Measurements from ENCODE around the gene INA. TPM values are rescaled to one million over a fixed set of nuclear protein-coding genes. Genes with fewer than 3 reads are reported as not detected.

The INA gene
- total and polyA plus RNA-seq, 4 donors = 0.04 to 0.31 (median 0.11) TPM

- Histone ChIP-seq H3K27me3 (ENCODE audit: control insufficient read depth in 3 of 3, insufficient read depth in 3 of 3, low read length in 2 of 3) (peaks cover 28 to 39% (median 32%) of the 10 kb centered on the region in 3 donors), H3K9me3 (ENCODE audit: control insufficient read depth in 4 of 4, insufficient read depth in 3 of 4, low read length in 3 of 4) (peaks cover 0 to 12% (median 0%) of the 10 kb centered on the region in 4 donors), H3K27ac (ENCODE audit: low read depth in 1 of 2, low read length in 1 of 2) (no peak overlapping the region), H3K36me3 (ENCODE audit: control insufficient read depth in 4 of 4, insufficient read depth in 4 of 4, low read length in 4 of 4) (no peaks in the 10 kb centered on the region), H3K4me3 (no peak overlapping the region), H3K4me1 (ENCODE audit: control insufficient read depth in 5 of 5, insufficient read depth in 5 of 5, low read length in 5 of 5) (peaks cover 0 to 14% (median 0%) of the 10 kb centered on the region in 5 donors), H3K9ac (ENCODE audit: insufficient read depth in 1 of 2, low read length in 2 of 2) (no peak overlapping the region)
- DNase-seq = no peak
- ATAC-seq (ENCODE audit: insufficient read depth, low FRiP score) = no peak
- TF ChIP-seq CTCF (IDR thresholded peaks at IDR 0.05; ENCODE audit: control extremely low read depth, extremely low read depth) = no peak
- 69 to 73% methylated on average over 3 of the region's 3 CpGs for WGBS, 2 donors
Observed at GRCh38 chr10:103280031-103280430, 3.1 kb downstream of the INA start.

- peaks cover 0 to 14% (median 0%) of the 10 kb centered on the region in 5 donors for H3K4me1 ChIP-seq (ENCODE audit: control insufficient read depth in 5 of 5, insufficient read depth in 5 of 5, low read length in 5 of 5)
- no peak overlapping the region for H3K4me3 ChIP-seq
- 88 to 89% methylated on average over 2 of the region's 2 CpGs for WGBS, 2 donors
- no peak overlapping the region for H3K9ac ChIP-seq (ENCODE audit: insufficient read depth in 1 of 2, low read length in 2 of 2)
- no peak for DNase-seq
- no peak for TF ChIP-seq CTCF (IDR thresholded peaks at IDR 0.05; ENCODE audit: control extremely low read depth, extremely low read depth)
- H3K27me3 ChIP-seq (ENCODE audit: control insufficient read depth in 3 of 3, insufficient read depth in 3 of 3, low read length in 2 of 3) = peaks cover 25 to 34% (median 27%) of the 10 kb centered on the region in 3 donors
- H3K9me3 ChIP-seq (ENCODE audit: control insufficient read depth in 4 of 4, insufficient read depth in 3 of 4, low read length in 3 of 4) = peaks cover 0 to 12% (median 0%) of the 10 kb centered on the region in 4 donors
- no peak overlapping the region for H3K27ac ChIP-seq (ENCODE audit: low read depth in 1 of 2, low read length in 1 of 2)
- ATAC-seq (ENCODE audit: insufficient read depth, low FRiP score) = no peak
- no peaks in the 10 kb centered on the region for H3K36me3 ChIP-seq (ENCODE audit: control insufficient read depth in 4 of 4, insufficient read depth in 4 of 4, low read length in 4 of 4)
Observed at GRCh38 chr10:103280506-103280905, 3.6 kb downstream of the INA start.

GRCh38 chr10:103281753-103282152, 4.8 kb downstream of the INA start:
- WGBS, 2 donors = 3 to 4% methylated on average over 14 of the region's 14 CpGs
- DNase-seq (peak; percentile 40 to 67 (median 59)), ATAC-seq (ENCODE audit: insufficient read depth, low FRiP score) (no peak)
- Histone ChIP-seq H3K9me3 (ENCODE audit: control insufficient read depth in 4 of 4, insufficient read depth in 3 of 4, low read length in 3 of 4) (peaks cover 0 to 12% (median 0%) of the 10 kb centered on the region in 4 donors), H3K27ac (ENCODE audit: low read depth in 1 of 2, low read length in 1 of 2) (no peak overlapping the region), H3K27me3 (ENCODE audit: control insufficient read depth in 3 of 3, insufficient read depth in 3 of 3, low read length in 2 of 3) (peaks cover 15 to 25% (median 22%) of the 10 kb centered on the region in 3 donors), H3K4me1 (ENCODE audit: control insufficient read depth in 5 of 5, insufficient read depth in 5 of 5, low read length in 5 of 5) (peaks cover 0 to 13% (median 0%) of the 10 kb centered on the region in 5 donors), H3K9ac (ENCODE audit: insufficient read depth in 1 of 2, low read length in 2 of 2) (no peak overlapping the region), H3K36me3 (ENCODE audit: control insufficient read depth in 4 of 4, insufficient read depth in 4 of 4, low read length in 4 of 4) (no peaks in the 10 kb centered on the region), H3K4me3 (no peak overlapping the region)
- TF ChIP-seq CTCF (IDR thresholded peaks at IDR 0.05; ENCODE audit: control extremely low read depth, extremely low read depth) = no peak

- peak in 1 of 3 donors; percentile 10 for DNase-seq
- Histone ChIP-seq H3K27me3 (ENCODE audit: control insufficient read depth in 3 of 3, insufficient read depth in 3 of 3, low read length in 2 of 3) (peaks cover 12 to 21% (median 19%) of the 10 kb centered on the region in 3 donors), H3K4me3 (no peak overlapping the region), H3K27ac (ENCODE audit: low read depth in 1 of 2, low read length in 1 of 2) (no peak overlapping the region), H3K9me3 (ENCODE audit: control insufficient read depth in 4 of 4, insufficient read depth in 3 of 4, low read length in 3 of 4) (peaks cover 0 to 4% (median 0%) of the 10 kb centered on the region in 4 donors), H3K9ac (ENCODE audit: insufficient read depth in 1 of 2, low read length in 2 of 2) (no peak overlapping the region), H3K36me3 (ENCODE audit: control insufficient read depth in 4 of 4, insufficient read depth in 4 of 4, low read length in 4 of 4) (no peaks in the 10 kb centered on the region), H3K4me1 (ENCODE audit: control insufficient read depth in 5 of 5, insufficient read depth in 5 of 5, low read length in 5 of 5) (peaks cover 0 to 1% (median 0%) of the 10 kb centered on the region in 5 donors)
- 19 to 29% methylated on average over 1 of the region's 1 CpG for WGBS, 2 donors
- no peak for TF ChIP-seq CTCF (IDR thresholded peaks at IDR 0.05; ENCODE audit: control extremely low read depth, extremely low read depth)
- ATAC-seq (ENCODE audit: insufficient read depth, low FRiP score) = no peak
Observed at GRCh38 chr10:103282961-103283360, 6.0 kb downstream of the INA start.

All from lung (tissue), 12 donors.